T47D (cell line): ENCODE measurements around the gene HSD17B3.
A peak's percentile ranks its signal among the peaks of the same experiment; 100 is the strongest.
"Not testable (repeated sequence)": the region's sequence is repeated elsewhere in the genome, so short reads cannot be mapped to it uniquely, and the experiment has no call there.

ENCODE experiments used
- DNase-seq, 2 experiments: peaks; one replicate each; pipeline versions ENCODE4 v3.0.0 to v3.0.0-alpha.2; 2011 to 2012; ENCODE audit warnings: low read depth in 1 of 2, low spot score in 1 of 2
- JUND ChIP-seq: IDR thresholded peaks from 2 replicates; pipeline ENCODE4 v1.6.1; 2012; ENCODE audit warnings: low read depth
- in situ Hi-C: cut with HindIII; loops from 2 replicates; pipeline ENCODE4 v1.10.0; 2016; ENCODE audit warnings: low sequenced_read_pairs, low pct_unique_long_range_greater_than_20kb

Gene HSD17B3

GRCh38 chr9:96243778-96244177 lies 58.2 kb downstream of the HSD17B3 start:
- no peak for DNase-seq
- no peak for TF ChIP-seq JUND
- in situ Hi-C loops = no loop called here

- TF ChIP-seq JUND = no peak
- no peak for DNase-seq
These were observed 59.2 kb downstream of the HSD17B3 start for GRCh38 chr9:96242811-96243210.

GRCh38 chr9:96241391-96241809 lies 60.6 kb downstream of the HSD17B3 start:
- in situ Hi-C loops = no loop called here
- no peak for DNase-seq
- TF ChIP-seq JUND = no peak

More at GRCh38 chr9:96242811-96243210, 59.2 kb downstream of the HSD17B3 start:
- in situ Hi-C loops = no loop called here

GRCh38 chr9:96236854-96237550 lies 65.0 kb downstream of the HSD17B3 start:
- in situ Hi-C loops = no loop called here
- no peak for TF ChIP-seq JUND
- no peak for DNase-seq

- DNase-seq, in situ Hi-C loops: not testable (repeated sequence)
These were observed 65.6 kb downstream of the HSD17B3 start for GRCh38 chr9:96236337-96236736.

GRCh38 chr9:96232539-96233241 lies 69.3 kb downstream of the HSD17B3 start:
- TF ChIP-seq JUND = no peak
- in situ Hi-C loops = no loop called here
- peak; percentile 46 to 61 for DNase-seq

GRCh38 chr9:96232164-96232538 lies 69.8 kb downstream of the HSD17B3 start:
- no peak for TF ChIP-seq JUND
- DNase-seq = no peak
- in situ Hi-C loops = no loop called here

- TF ChIP-seq JUND = no peak
- no peak for DNase-seq
- in situ Hi-C loops = no loop called here
These were observed 72.0 kb downstream of the HSD17B3 start for GRCh38 chr9:96230002-96230401.

- in situ Hi-C loops = no loop called here
- TF ChIP-seq JUND = no peak
- DNase-seq = peak in 1 of 2 experiments; percentile 12
These were observed 79.8 kb downstream of the HSD17B3 start for GRCh38 chr9:96222132-96222531.

GRCh38 chr9:96219900-96220257 lies 82.1 kb downstream of the HSD17B3 start:
- TF ChIP-seq JUND = no peak
- in situ Hi-C loops = no loop called here

GRCh38 chr9:96219026-96219899 lies 82.7 kb downstream of the HSD17B3 start:
- peak in 1 of 2 experiments; percentile 7 for DNase-seq
- TF ChIP-seq JUND = no peak
- in situ Hi-C loops = no loop called here

More at GRCh38 chr9:96219900-96220257, 82.1 kb downstream of the HSD17B3 start:
- no peak for DNase-seq

GRCh38 chr9:96217754-96218693 lies 84.0 kb downstream of the HSD17B3 start:
- in situ Hi-C loops = no loop called here
- peak; percentile 50 to 82 for DNase-seq
- no peak for TF ChIP-seq JUND
